ENCODE measurements around the gene SFMBT2. TPM values are rescaled to one million over a fixed set of nuclear protein-coding genes. Genes with fewer than 3 reads are reported as not detected.

SFMBT2 gene
- total RNA-seq, 2 experiments from 2014 or later, result 7.9 to 8.3 TPM

DNA sequence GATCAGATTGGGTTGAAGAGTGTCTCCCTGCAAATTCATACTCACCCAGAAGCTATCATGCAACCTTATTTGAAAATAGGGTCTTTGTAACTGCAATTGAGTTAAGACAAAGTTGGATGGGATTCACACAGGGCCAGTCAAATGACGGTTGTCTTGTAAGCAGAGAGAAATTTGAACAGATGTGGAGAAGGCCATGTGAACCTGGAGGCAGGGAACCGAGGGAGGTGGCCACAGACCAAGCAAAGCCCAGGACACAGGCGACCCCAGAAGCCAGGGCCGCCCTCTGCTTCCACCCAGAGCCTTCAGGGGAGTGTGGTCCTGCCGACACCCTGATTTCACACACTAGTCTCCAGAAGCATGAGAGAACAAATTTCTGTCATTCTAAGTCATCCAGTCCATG is 140.8 kb downstream of the SFMBT2 start:
- no peak overlapping the region for H3K27ac ChIP-seq (ENCODE audit: low read depth, low read length, poor library complexity, severe bottlenecking)
- no peak for DNase-seq (ENCODE audit: low spot score)
- H3K4me3 ChIP-seq (ENCODE audit: low read depth, low read length, poor library complexity, severe bottlenecking), result no peak overlapping the region
- no peaks in the 10 kb centered on the region for H3K9me3 ChIP-seq (ENCODE audit: low read length)
- TF ChIP-seq, protein P1, sequence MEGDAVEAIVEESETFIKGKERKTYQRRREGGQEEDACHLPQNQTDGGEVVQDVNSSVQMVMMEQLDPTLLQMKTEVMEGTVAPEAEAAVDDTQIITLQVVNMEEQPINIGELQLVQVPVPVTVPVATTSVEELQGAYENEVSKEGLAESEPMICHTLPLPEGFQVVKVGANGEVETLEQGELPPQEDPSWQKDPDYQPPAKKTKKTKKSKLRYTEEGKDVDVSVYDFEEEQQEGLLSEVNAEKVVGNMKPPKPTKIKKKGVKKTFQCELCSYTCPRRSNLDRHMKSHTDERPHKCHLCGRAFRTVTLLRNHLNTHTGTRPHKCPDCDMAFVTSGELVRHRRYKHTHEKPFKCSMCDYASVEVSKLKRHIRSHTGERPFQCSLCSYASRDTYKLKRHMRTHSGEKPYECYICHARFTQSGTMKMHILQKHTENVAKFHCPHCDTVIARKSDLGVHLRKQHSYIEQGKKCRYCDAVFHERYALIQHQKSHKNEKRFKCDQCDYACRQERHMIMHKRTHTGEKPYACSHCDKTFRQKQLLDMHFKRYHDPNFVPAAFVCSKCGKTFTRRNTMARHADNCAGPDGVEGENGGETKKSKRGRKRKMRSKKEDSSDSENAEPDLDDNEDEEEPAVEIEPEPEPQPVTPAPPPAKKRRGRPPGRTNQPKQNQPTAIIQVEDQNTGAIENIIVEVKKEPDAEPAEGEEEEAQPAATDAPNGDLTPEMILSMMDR (conservative IDR thresholded peaks at IDR 0.05; ENCODE audit: low read length), result no peak
- no peak for TF ChIP-seq EZH2phosphoT487 (IDR thresholded peaks at IDR 0.05; ENCODE audit: borderline replicate concordance, low read depth, low read length)
- BruUV-seq (replicated peaks), result no TSS peak
- H4K20me1 ChIP-seq (ENCODE audit: insufficient read depth, low read length), result no peaks in the 10 kb centered on the region
- H2AFZ ChIP-seq (ENCODE audit: low read length), result no peak overlapping the region
- no peaks in the 10 kb centered on the region for H3K9me2 ChIP-seq (ENCODE audit: insufficient read depth, low read length)
- no peaks in the 10 kb centered on the region for H3K79me2 ChIP-seq (ENCODE audit: insufficient read depth, low read depth, low read length)
- intact Hi-C loops (cut with micrococcal nuclease; ENCODE audit: unreplicated experiment), result no loop called here
- no peaks in the 10 kb centered on the region for H3K36me3 ChIP-seq (ENCODE audit: insufficient read depth, low read length)
- CTCF ChIA-PET (ENCODE audit: unreplicated experiment), result interaction anchor here (0.5 kb wide), 1 partner anchor 113 kb away, joined by 3 read pairs; no protein-coding TSS in a partner anchor
- POLR2A ChIA-PET, result interaction anchor here (0.5 kb wide), 1 partner anchor 488 kb away, joined by 3 read pairs; no protein-coding TSS in a partner anchor
- no peaks in the 10 kb centered on the region for H3K4me1 ChIP-seq (ENCODE audit: insufficient read depth, low read length, poor library complexity, severe bottlenecking)
- H3K4me2 ChIP-seq (ENCODE audit: low read length), result no peak overlapping the region

DNA sequence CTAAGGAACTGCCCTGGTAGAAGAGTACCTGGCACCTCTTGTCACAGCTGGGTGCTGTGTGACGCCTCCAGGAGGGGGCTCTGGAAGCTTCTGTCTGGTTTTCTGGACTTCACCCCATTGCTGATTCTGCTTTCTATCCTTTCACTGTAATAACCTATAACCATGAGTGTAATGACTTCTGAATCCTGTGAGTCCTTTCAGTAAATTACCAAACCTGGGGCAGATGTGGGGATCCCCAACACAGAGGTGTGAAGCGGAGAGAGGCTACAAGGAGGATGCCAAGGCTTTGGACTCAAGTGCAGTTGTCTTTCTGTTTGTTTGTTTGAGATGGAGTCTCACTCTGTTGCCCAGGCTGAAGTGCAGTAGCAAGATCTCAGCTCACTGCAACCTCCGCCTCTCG is 143.7 kb downstream of the SFMBT2 start:
- Histone ChIP-seq H3K36me3 (ENCODE audit: insufficient read depth, low read length) (no peaks in the 10 kb centered on the region), H3K79me2 (ENCODE audit: insufficient read depth, low read depth, low read length) (no peaks in the 10 kb centered on the region), H2AFZ (ENCODE audit: low read length) (no peak overlapping the region), H4K20me1 (ENCODE audit: insufficient read depth, low read length) (no peaks in the 10 kb centered on the region), H3K4me2 (ENCODE audit: low read length) (no peak overlapping the region), H3K9me2 (ENCODE audit: insufficient read depth, low read length) (no peaks in the 10 kb centered on the region), H3K27ac (ENCODE audit: low read depth, low read length, poor library complexity, severe bottlenecking) (no peak overlapping the region), H3K4me1 (ENCODE audit: insufficient read depth, low read length, poor library complexity, severe bottlenecking) (no peaks in the 10 kb centered on the region), H3K4me3 (ENCODE audit: low read depth, low read length, poor library complexity, severe bottlenecking) (no peak overlapping the region), H3K9me3 (ENCODE audit: low read length) (no peaks in the 10 kb centered on the region)
- no TSS peak for BruUV-seq (replicated peaks)
- no peak for DNase-seq (ENCODE audit: low spot score)
- intact Hi-C loops (cut with micrococcal nuclease; ENCODE audit: unreplicated experiment), result no loop called here
- CTCF ChIA-PET (ENCODE audit: unreplicated experiment), result no interaction called here
- POLR2A ChIA-PET, result interaction anchor here (0.6 to 0.8 kb wide), 3 partner anchors 20 to 134 kb away, joined by 3 to 4 read pairs (median 3); no protein-coding TSS in a partner anchor
- no peak for TF ChIP-seq EZH2phosphoT487 (IDR thresholded peaks at IDR 0.05; ENCODE audit: borderline replicate concordance, low read depth, low read length)
- TF ChIP-seq, protein P1 (conservative IDR thresholded peaks at IDR 0.05; ENCODE audit: low read length), result no peak

DNA sequence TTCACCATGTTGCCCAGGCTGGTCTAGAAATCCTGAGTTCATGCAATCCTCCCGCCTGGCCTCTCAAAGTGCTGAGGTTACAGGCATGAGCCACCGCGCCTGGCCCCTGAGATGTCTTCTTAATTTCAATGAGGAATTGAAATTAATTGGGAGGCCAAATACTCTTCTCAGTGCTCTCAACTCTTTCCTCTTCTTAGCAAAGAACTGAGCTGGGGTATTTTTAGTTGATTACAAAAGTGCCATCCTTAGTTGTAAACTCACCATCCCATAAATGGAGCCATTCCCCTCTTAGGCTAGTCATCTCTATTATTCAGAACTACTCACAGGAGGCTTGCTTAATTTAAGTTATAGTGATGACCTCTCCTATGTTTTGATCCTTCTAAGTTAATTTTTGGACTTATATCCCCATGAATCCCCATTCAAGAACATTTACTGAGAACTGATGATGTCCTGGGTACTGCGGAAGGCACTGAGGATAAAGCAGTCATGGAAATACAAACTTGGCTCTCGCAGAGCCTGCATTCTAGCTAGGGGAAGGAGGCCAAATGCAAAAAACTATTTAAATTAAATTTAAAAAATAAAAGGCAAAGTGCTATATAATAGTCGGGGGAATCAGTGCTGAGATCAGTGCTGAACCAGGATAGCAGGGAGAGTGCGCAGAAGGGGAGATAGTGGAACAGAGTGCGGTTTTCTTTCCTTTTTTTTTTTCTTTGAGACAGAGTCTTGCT is 145.3 kb downstream of the SFMBT2 start:
- TF ChIP-seq, protein P1 (conservative IDR thresholded peaks at IDR 0.05; ENCODE audit: low read length), result no peak
- DNase-seq (ENCODE audit: low spot score), result no peak
- H3K36me3 ChIP-seq (ENCODE audit: insufficient read depth, low read length), result no peaks in the 10 kb centered on the region
- H3K4me3 ChIP-seq (ENCODE audit: low read depth, low read length, poor library complexity, severe bottlenecking), result no peak overlapping the region
- H3K27ac ChIP-seq (ENCODE audit: low read depth, low read length, poor library complexity, severe bottlenecking), result no peak overlapping the region
- H3K4me1 ChIP-seq (ENCODE audit: insufficient read depth, low read length, poor library complexity, severe bottlenecking), result peaks cover 3% of the 10 kb centered on the region
- no peak overlapping the region for H2AFZ ChIP-seq (ENCODE audit: low read length)
- no peaks in the 10 kb centered on the region for H3K79me2 ChIP-seq (ENCODE audit: insufficient read depth, low read depth, low read length)
- POLR2A ChIA-PET, result no interaction called here
- no TSS peak for BruUV-seq (replicated peaks)
- H3K9me2 ChIP-seq (ENCODE audit: insufficient read depth, low read length), result no peaks in the 10 kb centered on the region
- no peaks in the 10 kb centered on the region for H3K9me3 ChIP-seq (ENCODE audit: low read length)
- intact Hi-C loops (cut with micrococcal nuclease; ENCODE audit: unreplicated experiment), result no loop called here
- no peaks in the 10 kb centered on the region for H4K20me1 ChIP-seq (ENCODE audit: insufficient read depth, low read length)
- no peak overlapping the region for H3K4me2 ChIP-seq (ENCODE audit: low read length)
- CTCF ChIA-PET (ENCODE audit: unreplicated experiment), result no interaction called here

Data from OCI-LY7 (cell line).